Coronary artery (tissue), 2 donors: ENCODE results near the gene PCNX2.
"Not testable (repeated sequence)": the region's sequence is repeated elsewhere in the genome, so short reads cannot be mapped to it uniquely, and the experiment has no call there.

Experiments used
- DNase-seq: peaks from one replicate; pipeline ENCODE4 v3.0.0-alpha.2; 2017; ENCODE audit warnings: low spot score
- H3K27ac ChIP-seq, 2 donors: fragments of 200-600 bp; sonication (generic); one replicate each; pipeline ENCODE4 v1.5.1; 2016 to 2019
- H3K4me3 ChIP-seq: fragments of 200-600 bp; sonication (generic); 2 replicates; pipeline ENCODE4 v1.5.1; 2016; ENCODE audit warnings: mild to moderate bottlenecking, moderate library complexity
- TF ChIP-seq, protein P1 (sequence below): fragments of 200-600 bp; sonication (generic); IDR thresholded peaks from one replicate; pipeline ENCODE4 v1.5.1; 2019; ENCODE audit warnings: antibody characterized with exemption

The PCNX2 gene

DNA sequence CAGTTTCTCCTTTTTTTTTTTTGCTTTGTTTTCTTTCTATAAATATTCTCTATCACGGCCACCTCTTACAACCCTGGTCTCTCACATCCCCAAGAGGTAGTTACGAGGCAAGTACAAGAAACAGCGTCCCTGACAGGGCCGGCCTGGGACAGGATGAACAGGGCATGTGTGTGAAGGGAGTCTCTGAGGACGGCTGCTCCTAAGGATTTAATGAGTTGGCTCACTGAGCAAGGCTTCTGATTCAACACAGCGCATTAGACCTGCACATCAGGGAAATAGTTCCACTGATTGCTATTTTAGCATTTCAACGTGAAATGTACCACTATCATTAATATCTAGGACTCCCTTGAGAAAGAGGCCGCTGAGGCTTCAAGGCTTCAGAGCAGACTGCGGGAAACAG is 291.1 kb downstream of the PCNX2 start:
- Histone ChIP-seq H3K27ac (no peak overlapping the region), H3K4me3 (no peak overlapping the region)
- TF ChIP-seq, protein P1, sequence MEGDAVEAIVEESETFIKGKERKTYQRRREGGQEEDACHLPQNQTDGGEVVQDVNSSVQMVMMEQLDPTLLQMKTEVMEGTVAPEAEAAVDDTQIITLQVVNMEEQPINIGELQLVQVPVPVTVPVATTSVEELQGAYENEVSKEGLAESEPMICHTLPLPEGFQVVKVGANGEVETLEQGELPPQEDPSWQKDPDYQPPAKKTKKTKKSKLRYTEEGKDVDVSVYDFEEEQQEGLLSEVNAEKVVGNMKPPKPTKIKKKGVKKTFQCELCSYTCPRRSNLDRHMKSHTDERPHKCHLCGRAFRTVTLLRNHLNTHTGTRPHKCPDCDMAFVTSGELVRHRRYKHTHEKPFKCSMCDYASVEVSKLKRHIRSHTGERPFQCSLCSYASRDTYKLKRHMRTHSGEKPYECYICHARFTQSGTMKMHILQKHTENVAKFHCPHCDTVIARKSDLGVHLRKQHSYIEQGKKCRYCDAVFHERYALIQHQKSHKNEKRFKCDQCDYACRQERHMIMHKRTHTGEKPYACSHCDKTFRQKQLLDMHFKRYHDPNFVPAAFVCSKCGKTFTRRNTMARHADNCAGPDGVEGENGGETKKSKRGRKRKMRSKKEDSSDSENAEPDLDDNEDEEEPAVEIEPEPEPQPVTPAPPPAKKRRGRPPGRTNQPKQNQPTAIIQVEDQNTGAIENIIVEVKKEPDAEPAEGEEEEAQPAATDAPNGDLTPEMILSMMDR: no peak
- no peak for DNase-seq

DNA sequence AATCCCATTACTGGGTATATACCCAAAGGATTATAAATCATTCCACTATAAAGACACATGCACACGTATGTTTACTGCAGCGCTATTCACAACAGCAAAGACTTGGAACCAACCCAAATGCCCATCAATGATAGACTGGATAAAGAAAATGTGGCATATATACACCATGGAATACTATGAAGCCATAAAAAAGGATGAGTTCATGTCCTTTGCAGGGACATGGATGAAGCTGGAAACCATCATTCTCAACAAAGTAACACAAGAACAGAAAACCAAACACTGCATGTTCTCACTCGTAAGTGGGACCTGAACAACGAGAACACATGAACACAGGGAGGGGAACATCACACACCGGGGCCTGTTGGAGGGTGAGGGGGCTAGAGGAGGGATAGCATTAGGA is 291.9 kb downstream of the PCNX2 start:
- not testable (repeated sequence) for H3K27ac ChIP-seq, DNase-seq, H3K4me3 ChIP-seq

DNA sequence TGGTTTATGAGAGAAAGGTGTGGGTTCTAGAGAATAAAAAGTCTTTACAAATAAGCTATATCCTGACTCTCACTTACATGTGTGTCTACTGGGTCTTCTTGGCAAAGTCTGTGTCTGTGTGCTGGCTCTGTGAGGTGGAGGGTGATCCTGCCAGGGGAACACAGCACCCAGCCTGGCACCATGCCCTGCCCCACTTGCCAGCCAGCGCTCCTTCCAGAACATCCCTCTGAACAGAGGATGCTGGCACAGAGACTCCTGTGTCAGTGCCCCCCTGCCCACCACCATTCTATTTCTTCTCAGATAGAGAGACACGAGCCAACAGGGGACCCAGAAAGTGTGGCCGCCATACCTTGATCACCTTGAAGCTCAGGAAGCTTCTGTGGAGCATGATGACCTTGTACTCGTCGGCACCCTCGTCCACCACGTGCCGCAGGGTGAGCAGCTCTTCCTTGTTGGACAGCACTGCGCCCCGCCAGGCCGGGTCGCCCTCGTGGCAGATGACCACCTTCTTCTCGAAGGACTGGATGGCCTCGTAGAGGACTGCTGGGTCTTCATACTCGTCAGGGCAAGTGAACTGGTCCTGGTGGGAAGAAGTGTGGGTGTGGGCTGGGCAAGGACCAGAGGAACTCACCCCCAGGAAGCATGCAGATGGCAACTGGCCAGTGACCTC is 295.4 kb downstream of the PCNX2 start:
- no peak overlapping the region for H3K27ac ChIP-seq
- H3K4me3 ChIP-seq: no peak overlapping the region
- TF ChIP-seq, protein P1: no peak
- no peak for DNase-seq

DNA sequence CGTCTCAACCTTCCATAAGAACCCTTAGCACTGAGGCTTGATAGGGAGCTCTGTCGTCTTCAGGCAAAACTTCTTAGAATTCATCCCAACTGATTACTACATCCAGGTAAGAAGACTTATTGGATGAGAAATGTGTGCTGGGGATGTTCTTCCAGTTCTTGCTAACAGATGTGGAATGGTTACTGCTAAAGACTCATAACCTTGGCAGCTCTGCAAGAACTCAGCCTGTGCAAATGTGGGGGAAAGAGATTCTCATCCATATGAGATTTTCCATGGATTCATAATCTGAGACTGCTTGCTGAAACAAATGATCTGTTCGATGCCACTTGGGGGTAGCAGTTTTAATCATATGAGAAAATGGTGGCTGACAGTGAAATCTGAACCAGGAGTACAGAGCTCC is 296.9 kb downstream of the PCNX2 start:
- H3K4me3 ChIP-seq: no peak overlapping the region
- no peak for DNase-seq
- TF ChIP-seq, protein P1: no peak
- no peak overlapping the region for H3K27ac ChIP-seq

DNA sequence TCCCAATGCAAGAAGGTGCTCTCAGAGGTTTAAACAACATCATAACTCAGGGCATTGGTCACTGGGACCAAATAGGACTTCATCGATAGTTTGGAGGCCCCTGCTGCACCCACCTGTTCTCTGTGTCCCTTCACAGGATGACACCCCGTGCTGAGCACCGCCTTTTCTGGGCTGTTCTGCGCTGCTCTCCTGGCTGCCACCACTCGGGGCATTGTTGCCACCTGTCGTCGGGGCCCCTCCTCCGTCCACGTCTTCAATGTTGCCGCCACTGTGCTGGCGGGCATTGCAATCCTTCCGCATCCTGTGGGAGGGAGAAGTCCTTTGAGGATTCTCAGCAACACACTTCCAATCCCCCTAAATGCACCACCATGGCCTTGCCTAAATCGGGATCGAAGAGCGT is 297.4 kb downstream of the PCNX2 start:
- no peak for DNase-seq
- TF ChIP-seq, protein P1: no peak
- Histone ChIP-seq H3K4me3 (no peak overlapping the region), H3K27ac (no peak overlapping the region)

DNA sequence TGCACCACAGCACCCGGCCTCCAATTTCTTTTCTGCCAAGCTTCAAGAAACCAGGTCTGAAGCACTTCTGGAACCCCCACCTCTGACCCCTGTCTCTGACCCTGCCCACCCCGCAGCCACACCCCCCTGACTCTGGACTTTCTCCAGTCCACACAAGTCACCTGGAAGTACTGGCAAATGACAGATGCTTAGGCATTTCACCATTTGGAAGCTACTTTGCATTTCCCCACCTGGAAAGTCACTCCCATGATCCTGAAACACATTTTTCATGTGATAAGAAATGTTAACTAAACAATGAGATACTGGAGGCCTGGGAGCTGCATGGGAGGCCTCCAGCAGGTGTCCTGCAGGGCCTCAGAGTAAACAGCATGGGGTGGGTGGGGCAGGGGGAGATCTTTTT is 299.4 kb downstream of the PCNX2 start:
- H3K4me3 ChIP-seq: no peak overlapping the region
- no peak overlapping the region for H3K27ac ChIP-seq
- DNase-seq: no peak
- TF ChIP-seq, protein P1: no peak

DNA sequence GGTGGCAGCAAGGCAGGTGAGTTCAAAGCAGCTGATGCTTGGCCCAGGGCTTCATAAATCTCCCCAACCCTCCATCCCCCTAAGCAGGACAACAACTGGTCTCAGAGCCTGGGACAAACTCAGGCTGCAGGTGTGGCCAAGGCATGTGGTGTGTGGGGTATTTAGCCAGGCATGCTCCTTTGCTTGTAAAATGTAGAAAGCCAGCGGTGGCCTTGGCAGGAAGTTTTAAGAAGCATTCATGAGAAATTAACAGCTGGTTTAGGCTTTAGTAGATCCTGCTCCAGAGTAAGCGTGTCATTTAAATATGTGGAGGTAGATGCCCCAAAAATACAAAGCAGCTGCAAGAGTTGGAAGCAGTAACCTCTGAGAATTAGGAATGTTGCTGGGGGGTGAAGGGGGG is 300.3 kb downstream of the PCNX2 start:
- Histone ChIP-seq H3K4me3 (no peak overlapping the region), H3K27ac (no peak overlapping the region)
- TF ChIP-seq, protein P1: no peak
- DNase-seq: no peak
